CD14-positive monocyte (primary cell): Measurements from ENCODE around the gene TIAM2. TPM values are rescaled to one million over a fixed set of nuclear protein-coding genes. Genes with fewer than 3 reads are reported as not detected.

Experiments used
- DNase-seq, 3 donors: peaks; one replicate each; pipeline ENCODE4 v3.0.0-alpha.2; 2011 to 2022
- H2AFZ ChIP-seq: 2 replicates; pipeline ENCODE4 v1.6.0; 2012; ENCODE audit warnings: mild to moderate bottlenecking, low read depth, low read length, inconsistent platforms; ENCODE audit not compliant: insufficient read depth, poor library complexity, severe bottlenecking
- H3K27ac ChIP-seq, 2 donors: 1 replicate in 1 of 2; 2 replicates in 1 of 2; pipeline ENCODE4 v1.5.1; 2012 to 2013; ENCODE audit warnings: low read length in 2 of 2, control low read depth in 1 of 2, inconsistent platforms in 1 of 2, low read depth in 1 of 2, mild to moderate bottlenecking in 1 of 2
- H3K27me3 ChIP-seq, 2 donors: one replicate each; pipeline versions ENCODE4 v1.6.0 to v1.6.1; 2011 to 2013; ENCODE audit warnings: low read length in 2 of 2; ENCODE audit not compliant: control insufficient read depth in 2 of 2, insufficient read depth in 2 of 2
- H3K36me3 ChIP-seq, 2 donors: replicated peaks in 1 of 2; 1 replicate in 1 of 2; 2 replicates in 1 of 2; pipeline versions ENCODE4 v1.5.1 to v1.6.1; 2012 to 2013; ENCODE audit warnings: low read length in 2 of 2, control low read depth in 1 of 2, inconsistent platforms in 1 of 2, mild to moderate bottlenecking in 1 of 2; ENCODE audit not compliant: insufficient read depth in 2 of 2, control insufficient read depth in 1 of 2
- H3K4me1 ChIP-seq, 2 donors: 1 replicate in 1 of 2; 2 replicates in 1 of 2; pipeline versions ENCODE4 v1.5.1 to v1.6.1; 2012 to 2013; ENCODE audit warnings: low read length in 2 of 2, control low read depth in 1 of 2, inconsistent platforms in 1 of 2, mild to moderate bottlenecking in 1 of 2, moderate library complexity in 1 of 2; ENCODE audit not compliant: insufficient read depth in 2 of 2, control insufficient read depth in 1 of 2
- H3K4me2 ChIP-seq: replicated peaks from 2 replicates; pipeline ENCODE3; 2012; ENCODE audit warnings: low read length, moderate library complexity, mild to moderate bottlenecking; ENCODE audit not compliant: poor library complexity, severe bottlenecking; ENCODE audit errors: extremely low read depth
- H3K4me3 ChIP-seq, 3 experiments: fragments of 200-600 bp in 1 of 3; sonication (generic) in 1 of 3; replicated peaks in 1 of 3; 1 replicate in 2 of 3; 2 replicates in 1 of 3; pipeline ENCODE4 v1.5.1; 2011 to 2013; ENCODE audit warnings: low read length in 3 of 3, mild to moderate bottlenecking in 3 of 3, control low read depth in 2 of 3, low read depth in 2 of 3, inconsistent platforms in 1 of 3, moderate library complexity in 1 of 3
- H3K79me2 ChIP-seq: 2 replicates; pipeline ENCODE4 v1.6.0; 2012; ENCODE audit warnings: mild to moderate bottlenecking, control low read depth, inconsistent platforms, low read length, moderate library complexity; ENCODE audit not compliant: insufficient read depth
- H3K9ac ChIP-seq: 2 replicates; pipeline ENCODE4 v1.6.0; 2017; ENCODE audit warnings: low read length, mild to moderate bottlenecking; ENCODE audit not compliant: insufficient read depth, poor library complexity, severe bottlenecking
- H3K9me3 ChIP-seq, 2 donors: replicated peaks in 1 of 2; 1 replicate in 1 of 2; 2 replicates in 1 of 2; pipeline versions ENCODE4 v1.5.1 to v1.6.1; 2012 to 2013; ENCODE audit warnings: low read length in 2 of 2, control low read depth in 1 of 2; ENCODE audit not compliant: control insufficient read depth in 1 of 2, insufficient read depth in 1 of 2
- H4K20me1 ChIP-seq: 2 replicates; pipeline ENCODE4 v1.6.0; 2012; ENCODE audit warnings: mild to moderate bottlenecking, low read length, control low read depth, moderate library complexity; ENCODE audit not compliant: insufficient read depth
- H3K27ac Mint-ChIP-seq, 7 donors: one replicate each; pipeline ENCODE4 v1.8.0; 2020; ENCODE audit warnings: mild to moderate bottlenecking in 7 of 7, mixed read lengths in 7 of 7, moderate library complexity in 6 of 7, inconsistent platforms in 2 of 7
- H3K27me3 Mint-ChIP-seq, 3 donors: one replicate each; pipeline ENCODE4 v1.8.0; 2021 to 2022; ENCODE audit warnings: low read depth in 3 of 3, mild to moderate bottlenecking in 3 of 3, mixed read lengths in 3 of 3, moderate library complexity in 3 of 3, inconsistent platforms in 1 of 3
- H3K36me3 Mint-ChIP-seq, 2 donors: one replicate each; pipeline ENCODE4 v1.8.0; 2020; ENCODE audit warnings: mixed read lengths in 2 of 2, inconsistent platforms in 1 of 2, mild to moderate bottlenecking in 1 of 2
- H3K4me1 Mint-ChIP-seq: one replicate; pipeline ENCODE4 v1.8.0; 2020; ENCODE audit warnings: mild to moderate bottlenecking, mixed read lengths
- H3K4me3 Mint-ChIP-seq, 2 donors: one replicate each; pipeline ENCODE4 v1.8.0; 2020; ENCODE audit warnings: mild to moderate bottlenecking in 2 of 2, mixed read lengths in 2 of 2, moderate library complexity in 1 of 2
- H3K9me3 Mint-ChIP-seq, 7 donors: one replicate each; pipeline ENCODE4 v1.8.0; 2020 to 2022; ENCODE audit warnings: mixed read lengths in 7 of 7, mild to moderate bottlenecking in 6 of 7, moderate library complexity in 6 of 7, inconsistent platforms in 2 of 7
- WGBS: methylation state at CpG from one replicate; pipeline ENCODE4 v1.1.5; 2013; ENCODE audit warnings: missing lambda C conversion rate; ENCODE audit not compliant: insufficient coverage; 5-methylcytosine and 5-hydroxymethylcytosine counted together
- intact Hi-C, 2 donors: fragments of 100-400 bp; cut with micrococcal nuclease; formaldehyde crosslinking; loops; one replicate each; pipeline versions ENCODE4 v1.15.0 to v1.15.1; 2023
- polyA plus RNA-seq, 3 donors: library from polyadenylated mRNA; depleted of rRNA in 1 of 3; unstranded in 2 of 3; stranded (reverse) in 1 of 3; fragments of 300-500 nt in 2 of 3; fragments of >200 nt in 1 of 3; fragmentation: Illumina TruSeq in 2 of 3; gene quantifications; 1 replicate in 2 of 3; 2 replicates in 1 of 3; pipeline ENCODE4 v1.2.3, GENCODE V29; 2012 to 2021
- TF ChIP-seq, protein P1 (sequence below): fragments of 200-600 bp; IDR thresholded peaks from one replicate; pipeline ENCODE4 v1.8.0; 2022; ENCODE audit warnings: antibody characterized with exemption, mild to moderate bottlenecking

TIAM2 gene
- polyA plus RNA-seq, 3 donors, result 0.25 to 4.2 (median 0.67) TPM

DNA sequence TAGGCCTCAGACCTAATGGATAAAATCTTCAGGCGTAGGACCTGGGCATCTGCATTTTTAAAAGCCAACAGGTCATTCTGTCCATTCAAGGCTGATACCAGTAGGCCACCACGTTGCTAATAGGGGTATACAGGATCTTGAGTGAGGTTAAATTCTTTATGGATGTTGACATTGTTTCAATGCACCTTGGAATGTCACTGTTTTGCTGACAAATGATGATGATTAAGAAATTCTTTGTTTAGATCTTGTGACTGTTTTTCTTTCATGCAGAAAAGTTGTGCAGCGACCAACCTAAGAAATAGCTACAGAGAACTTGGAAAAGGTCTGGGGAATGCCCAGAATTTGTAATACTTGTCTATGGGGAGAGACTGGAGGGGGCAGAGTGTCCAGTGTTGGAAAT, 167.6 kb downstream of the TIAM2 start:
- H3K4me3 Mint-ChIP-seq, result no peak overlapping the region
- Histone ChIP-seq H3K27me3 (no peaks in the 10 kb centered on the region), H3K4me3 (no peak overlapping the region), H3K9ac (no peak overlapping the region), H3K79me2 (no peaks in the 10 kb centered on the region), H3K4me1 (no peaks in the 10 kb centered on the region), H2AFZ (no peak overlapping the region), H3K27ac (no peak overlapping the region), H3K4me2 (no peak overlapping the region), H4K20me1 (no peaks in the 10 kb centered on the region), H3K9me3 (no peaks in the 10 kb centered on the region), H3K36me3 (no peaks in the 10 kb centered on the region)
- peaks cover 0 to 5% (median 2%) of the 10 kb centered on the region in 3 donors for H3K27me3 Mint-ChIP-seq
- H3K36me3 Mint-ChIP-seq, result no peaks in the 10 kb centered on the region
- 100% methylated on average over 3 of the region's 3 CpGs for WGBS
- intact Hi-C loops, result no loop called here
- DNase-seq, result no peak
- no peaks in the 10 kb centered on the region for H3K4me1 Mint-ChIP-seq
- H3K27ac Mint-ChIP-seq, result no peak overlapping the region
- TF ChIP-seq, protein P1, sequence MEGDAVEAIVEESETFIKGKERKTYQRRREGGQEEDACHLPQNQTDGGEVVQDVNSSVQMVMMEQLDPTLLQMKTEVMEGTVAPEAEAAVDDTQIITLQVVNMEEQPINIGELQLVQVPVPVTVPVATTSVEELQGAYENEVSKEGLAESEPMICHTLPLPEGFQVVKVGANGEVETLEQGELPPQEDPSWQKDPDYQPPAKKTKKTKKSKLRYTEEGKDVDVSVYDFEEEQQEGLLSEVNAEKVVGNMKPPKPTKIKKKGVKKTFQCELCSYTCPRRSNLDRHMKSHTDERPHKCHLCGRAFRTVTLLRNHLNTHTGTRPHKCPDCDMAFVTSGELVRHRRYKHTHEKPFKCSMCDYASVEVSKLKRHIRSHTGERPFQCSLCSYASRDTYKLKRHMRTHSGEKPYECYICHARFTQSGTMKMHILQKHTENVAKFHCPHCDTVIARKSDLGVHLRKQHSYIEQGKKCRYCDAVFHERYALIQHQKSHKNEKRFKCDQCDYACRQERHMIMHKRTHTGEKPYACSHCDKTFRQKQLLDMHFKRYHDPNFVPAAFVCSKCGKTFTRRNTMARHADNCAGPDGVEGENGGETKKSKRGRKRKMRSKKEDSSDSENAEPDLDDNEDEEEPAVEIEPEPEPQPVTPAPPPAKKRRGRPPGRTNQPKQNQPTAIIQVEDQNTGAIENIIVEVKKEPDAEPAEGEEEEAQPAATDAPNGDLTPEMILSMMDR, result no peak
- peaks cover 0 to 2% (median 0%) of the 10 kb centered on the region in 7 donors for H3K9me3 Mint-ChIP-seq

DNA sequence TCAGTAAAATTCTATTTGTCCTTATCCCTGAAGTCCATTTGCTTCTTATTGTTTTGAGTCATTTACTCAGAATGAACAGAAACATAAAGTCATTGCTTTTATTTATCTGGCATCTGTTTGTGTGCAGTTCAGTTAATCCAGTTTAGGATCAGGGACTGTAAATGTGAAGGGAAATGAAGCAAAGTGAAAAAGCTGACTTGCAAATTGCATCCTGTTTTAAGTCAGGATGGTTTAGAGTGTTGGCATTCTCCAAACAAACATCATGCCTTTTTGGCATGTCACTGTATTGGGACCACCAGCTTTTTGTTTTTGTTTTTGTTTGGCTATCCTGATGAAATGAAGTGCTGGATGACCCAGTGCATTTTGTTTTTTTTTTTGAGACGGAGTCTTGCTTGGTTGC, 168.5 kb downstream of the TIAM2 start:
- Histone ChIP-seq H3K27me3 (no peaks in the 10 kb centered on the region), H3K4me3 (no peak overlapping the region), H3K27ac (no peak overlapping the region), H3K4me1 (no peaks in the 10 kb centered on the region), H3K36me3 (no peaks in the 10 kb centered on the region), H4K20me1 (no peaks in the 10 kb centered on the region), H3K4me2 (no peak overlapping the region), H2AFZ (no peak overlapping the region), H3K9ac (no peak overlapping the region), H3K79me2 (no peaks in the 10 kb centered on the region), H3K9me3 (no peaks in the 10 kb centered on the region)
- Mint-ChIP-seq H3K4me3 (no peak overlapping the region), H3K27ac (no peak overlapping the region), H3K36me3 (no peaks in the 10 kb centered on the region), H3K4me1 (no peaks in the 10 kb centered on the region), H3K9me3 (peaks cover 0 to 2% (median 0%) of the 10 kb centered on the region in 7 donors), H3K27me3 (peaks cover 0 to 5% (median 2%) of the 10 kb centered on the region in 3 donors)
- WGBS, result 100% methylated on average over 1 of the region's 1 CpG
- intact Hi-C loops, result no loop called here
- TF ChIP-seq, protein P1, result no peak
- no peak for DNase-seq
